ENCODE measurements around the gene SRP72.
"Not testable (repeated sequence)": the region's sequence is repeated elsewhere in the genome, so short reads cannot be mapped to it uniquely, and the experiment has no call there.

Gene SRP72

GRCh38 chr4:56466296-56466761 lies 1.1 kb upstream of the SRP72 start:
- not testable (repeated sequence) for DNase-seq

- no peak for DNase-seq
These were observed 520 bp upstream of the SRP72 start for GRCh38 chr4:56466910-56467283.

DNA sequence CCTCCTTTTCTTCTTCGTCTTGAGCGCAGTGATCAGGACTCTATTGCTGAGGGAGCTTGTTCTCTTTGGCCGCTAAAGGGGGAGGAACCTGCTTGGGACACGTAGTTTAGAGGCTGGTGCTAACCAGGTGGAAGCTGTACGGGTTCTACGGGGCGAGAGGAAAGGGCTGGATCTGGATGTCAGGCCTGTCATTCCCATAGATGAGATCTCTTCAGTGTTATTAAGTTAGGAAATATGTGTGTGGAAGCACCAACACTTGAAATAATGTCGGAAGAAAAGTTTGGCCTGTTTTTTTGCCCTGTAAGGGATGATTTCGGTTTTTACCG lies 643 bp downstream of the SRP72 start:
- DNase-seq, result peak; percentile 49

DNA sequence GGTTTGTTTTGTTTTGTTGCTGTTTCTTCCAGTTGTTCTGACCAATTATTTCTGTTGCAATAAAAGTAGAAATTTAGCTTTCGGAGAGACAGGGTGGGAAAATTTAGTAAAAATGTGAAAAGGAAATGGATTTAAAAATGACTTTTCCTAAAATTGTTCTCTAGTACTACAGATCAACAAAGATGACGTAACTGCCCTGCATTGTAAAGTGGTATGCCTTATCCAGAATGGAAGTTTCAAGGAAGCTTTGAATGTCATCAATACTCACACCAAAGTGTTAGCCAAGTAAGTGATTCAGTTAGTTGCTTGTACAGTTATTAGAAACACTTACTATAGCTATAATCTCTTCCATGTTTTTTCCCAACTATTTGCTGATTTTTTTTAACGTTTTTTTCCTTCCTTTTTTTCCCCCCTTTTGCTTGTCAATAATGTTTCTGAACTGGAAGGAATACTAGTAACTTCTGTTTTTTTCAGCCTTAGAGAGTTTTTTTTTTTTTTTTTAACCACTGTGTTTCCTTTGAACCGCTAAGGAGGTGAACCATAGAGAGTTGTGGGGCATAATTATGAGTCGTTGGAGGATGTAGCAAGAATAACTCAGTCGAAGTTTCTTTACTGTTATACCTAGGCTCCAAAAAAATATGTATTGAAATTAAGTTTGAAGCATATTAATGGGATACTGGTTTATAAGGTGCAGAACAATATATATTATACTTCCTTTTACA lies 2.2 kb downstream of the SRP72 start:
- DNase-seq, result no peak

GRCh38 chr4:56475917-56476316 lies 8.5 kb downstream of the SRP72 start:
- no peak for DNase-seq

GRCh38 chr4:56477192-56477702 lies 9.8 kb downstream of the SRP72 start:
- DNase-seq, result no peak

DNA sequence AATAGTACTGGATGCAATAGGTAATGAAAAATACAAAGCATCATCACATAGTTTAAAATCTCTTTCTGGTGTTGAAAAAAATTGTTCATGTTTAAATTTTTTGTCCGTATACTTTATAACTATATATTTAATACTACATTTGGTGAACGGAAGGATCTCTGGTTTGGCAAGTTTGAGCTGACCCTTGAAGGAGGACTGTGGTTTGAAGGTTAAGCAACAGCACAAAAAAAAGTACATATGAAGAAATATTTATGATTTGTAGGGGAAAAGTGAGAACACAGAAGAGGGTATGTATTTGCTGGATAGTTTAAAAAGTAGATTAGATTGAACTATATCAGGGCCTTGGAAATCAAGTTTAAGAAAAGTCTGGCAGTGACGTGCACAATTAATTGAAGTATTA lies 13.3 kb downstream of the SRP72 start:
- no peak for DNase-seq

GRCh38 chr4:56496241-56496640 lies 28.8 kb downstream of the SRP72 start:
- no peak for DNase-seq

DNA sequence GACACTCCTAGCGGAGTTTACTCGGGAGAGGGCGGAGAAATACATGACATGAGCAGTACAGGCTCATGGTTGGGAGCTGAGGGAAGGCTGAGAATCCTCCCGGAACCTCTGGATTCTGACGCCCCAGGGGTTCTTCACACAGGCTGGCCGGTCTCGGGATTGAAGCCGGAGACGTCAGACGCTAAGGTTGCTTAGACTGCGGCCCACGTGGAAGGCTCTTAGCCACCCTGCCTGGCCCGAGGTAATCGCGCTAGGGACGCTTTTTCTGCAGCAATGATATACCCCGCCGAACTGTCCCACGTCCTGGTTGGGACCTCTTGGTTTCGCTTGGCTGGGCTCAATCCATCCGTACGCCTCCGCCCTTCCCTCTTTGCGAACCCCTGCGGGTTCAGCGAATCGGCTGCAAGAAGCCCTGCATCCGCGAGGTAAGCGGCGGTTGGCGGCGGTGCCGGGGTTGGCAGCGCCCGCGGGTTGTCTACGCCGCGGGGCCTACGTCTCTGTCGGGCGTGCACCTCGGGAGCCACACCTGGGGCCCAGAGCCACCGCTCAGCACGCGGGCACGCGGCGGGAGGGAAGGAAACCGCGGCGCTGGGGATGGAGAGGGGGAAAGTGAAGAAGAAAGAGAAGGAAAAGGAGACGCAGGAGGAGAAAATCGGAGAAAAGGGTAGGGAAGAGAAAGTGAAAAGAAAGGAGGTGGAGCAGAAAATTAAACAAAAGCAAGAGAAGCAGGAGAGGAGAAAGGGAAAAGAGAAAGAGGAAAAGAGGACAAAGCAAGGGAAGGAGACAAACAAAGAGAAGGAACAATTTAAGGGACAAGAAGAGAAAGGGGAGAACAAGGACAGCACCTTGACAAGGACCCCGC lies 38.1 kb downstream of the SRP72 start, which contains the start of gene ARL9:
Gene ARL9 (plus strand): TSS at position 523 of the 862 bp plus-strand sequence. CDS start 72 bp downstream, at position 595.
- peak; percentile 64 for DNase-seq

GRCh38 chr4:56511098-56511497 lies 43.7 kb downstream of the SRP72 start:
- peak; percentile 55 for DNase-seq

DNA sequence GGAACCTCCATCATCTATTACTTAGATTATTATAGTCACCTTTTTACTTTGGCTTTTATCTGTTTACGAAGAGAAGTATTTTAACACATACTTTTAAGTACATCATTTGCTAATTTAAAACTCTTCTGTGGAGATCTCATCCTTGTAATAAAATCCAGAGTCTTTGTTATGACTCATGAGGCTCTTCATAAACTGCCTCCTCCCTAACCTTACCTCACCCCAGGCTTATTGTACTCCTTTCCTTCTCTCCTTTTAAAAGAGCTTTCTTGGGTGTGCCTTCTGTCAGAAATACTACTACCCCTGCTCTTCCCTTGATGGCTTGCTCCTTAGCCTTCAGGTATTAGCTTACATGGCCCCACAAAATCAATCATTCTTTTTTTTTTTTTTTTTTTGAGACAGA lies 44.7 kb downstream of the SRP72 start:
- DNase-seq, result no peak

GRCh38 chr4:56513517-56513916 lies 46.1 kb downstream of the SRP72 start:
- DNase-seq, result no peak

- DNase-seq, result peak; percentile 89
These were observed 63.1 kb downstream of the SRP72 start for GRCh38 chr4:56530269-56531148.

DNA sequence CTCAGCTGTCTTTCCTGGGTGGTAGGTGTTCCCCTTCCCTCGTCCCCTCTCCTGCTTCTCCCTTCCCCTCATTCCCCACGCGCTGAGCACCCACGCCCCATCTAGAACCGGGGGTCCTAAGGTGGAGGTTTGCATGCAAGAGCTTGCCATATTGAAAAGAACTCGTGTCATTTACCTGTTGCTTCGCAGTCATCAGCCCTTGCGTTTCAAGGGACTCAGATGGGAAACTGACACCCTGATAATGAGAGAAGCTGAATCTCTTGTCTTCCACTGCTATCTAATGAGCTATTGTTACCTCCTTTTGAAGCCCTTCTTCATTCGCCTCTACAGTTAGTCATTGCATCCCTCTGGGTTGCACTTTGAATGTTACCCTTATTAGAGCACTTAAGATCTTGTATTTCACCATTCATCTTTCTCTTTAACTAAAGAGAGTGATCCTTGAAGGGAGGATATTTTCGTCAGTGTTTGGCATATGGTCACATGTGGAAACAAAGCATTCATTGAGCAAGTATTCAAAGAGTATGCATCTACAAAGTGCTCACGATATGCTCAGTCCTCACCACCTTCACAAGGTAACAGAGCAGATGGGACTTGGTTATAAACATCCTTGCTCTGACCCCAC lies 63.8 kb downstream of the SRP72 start:
- DNase-seq, result no peak

GRCh38 chr4:56531823-56532222 lies 64.4 kb downstream of the SRP72 start:
- no peak for DNase-seq

- no peak for DNase-seq
These were observed 64.8 kb downstream of the SRP72 start for GRCh38 chr4:56532239-56532638.

DNA sequence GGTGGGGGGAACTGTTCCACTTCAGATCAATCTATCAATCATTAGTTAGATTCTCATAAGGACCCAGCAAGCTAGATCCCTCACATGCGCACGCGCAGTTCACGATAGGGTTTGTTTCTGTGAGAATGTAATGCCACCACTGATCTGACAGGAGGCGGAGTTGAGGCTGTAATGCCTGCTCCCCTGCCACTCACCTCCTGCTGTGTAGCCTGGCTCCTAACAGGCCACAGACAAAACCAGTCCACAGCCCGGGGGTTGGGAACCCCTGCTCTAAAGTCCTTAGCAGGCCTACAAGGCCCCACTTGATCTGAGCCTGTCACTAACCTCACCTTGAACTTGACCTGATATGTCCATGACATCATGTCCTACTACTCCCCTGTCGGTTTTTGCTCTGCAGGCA lies 68.5 kb downstream of the SRP72 start:
- no peak for DNase-seq

- DNase-seq, result no peak
These were observed 69.7 kb downstream of the SRP72 start for GRCh38 chr4:56537147-56537546.

DNA sequence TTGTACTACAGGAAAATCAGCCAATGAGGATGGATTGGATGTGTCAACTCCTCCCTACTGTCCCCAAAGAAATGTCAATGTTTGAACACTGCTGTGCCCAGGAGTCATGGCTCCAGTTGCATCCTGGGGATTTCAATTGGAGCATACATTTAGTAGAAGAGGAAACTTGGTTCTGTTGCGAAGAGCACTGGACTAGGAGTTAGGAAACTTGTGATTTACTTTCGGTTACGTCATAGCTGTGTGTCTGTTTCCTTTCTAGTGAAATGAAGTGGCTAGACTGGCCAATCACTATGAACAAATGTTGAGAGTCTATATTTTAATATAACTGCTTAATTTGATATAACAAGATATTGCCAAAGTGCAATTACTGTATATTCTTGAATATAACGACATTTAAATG lies 73.4 kb downstream of the SRP72 start:
- no peak for DNase-seq

DNA sequence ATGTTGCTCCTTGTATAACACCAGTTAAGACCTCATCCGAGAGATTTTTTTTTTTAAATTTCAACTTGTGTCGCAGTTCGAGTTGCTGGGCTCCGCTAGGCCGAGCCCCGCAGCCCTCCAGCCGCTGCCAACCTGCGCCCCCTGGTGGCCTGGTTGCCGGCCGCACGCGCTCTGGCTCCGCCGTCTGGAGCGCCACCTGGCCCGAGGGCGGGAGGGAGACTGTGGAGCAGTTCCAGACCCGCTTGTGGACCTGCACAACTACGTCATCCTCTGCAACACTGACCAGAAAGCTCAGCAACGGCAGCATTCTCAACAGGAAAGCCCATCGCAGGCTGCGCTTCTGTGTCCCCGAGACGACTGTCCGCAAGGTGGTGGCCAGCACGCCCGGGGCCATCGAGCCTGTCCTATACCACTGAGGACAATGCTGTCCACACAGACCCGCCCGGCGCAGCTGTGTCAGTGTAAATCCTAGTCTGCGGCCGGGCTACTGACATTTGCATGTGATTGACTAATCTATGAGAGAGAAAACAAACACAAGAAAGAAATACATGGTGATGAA lies 77.2 kb downstream of the SRP72 start:
- peak; percentile 92 for DNase-seq

DNA sequence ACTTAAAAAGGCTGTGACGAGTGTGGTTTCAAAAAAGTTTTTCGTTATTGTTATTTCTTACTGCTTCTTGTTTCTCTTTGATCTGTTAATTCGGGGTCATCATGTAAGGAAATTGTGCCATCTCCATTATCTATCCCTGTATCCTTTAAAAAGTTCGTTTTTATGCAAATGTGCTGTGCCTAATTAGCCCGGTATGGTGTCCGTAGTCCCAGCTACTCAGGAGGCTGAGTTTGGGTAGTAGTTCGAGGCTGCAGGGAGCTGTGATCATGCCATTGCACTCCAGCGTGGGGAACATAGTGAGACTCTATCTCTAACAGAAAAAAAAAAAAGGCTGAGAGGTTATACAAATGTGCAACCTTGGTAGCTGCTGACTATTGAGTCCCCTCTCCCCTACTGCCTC lies 83.2 kb downstream of the SRP72 start:
- no peak for DNase-seq

GRCh38 chr4:56551516-56551915 lies 84.1 kb downstream of the SRP72 start:
- no peak for DNase-seq

Measured in femur (tissue), 1 donor.